HG02885 (cell line): ENCODE data around the gene PRSS33.

Source experiments
- ATAC-seq: cut with Tn5 transposase; IDR thresholded peaks from one replicate; pipeline ENCODE4 v1.9.1; 2021; ENCODE audit warnings: mild to moderate bottlenecking; ENCODE audit not compliant: unreplicated experiment, poor library complexity

The PRSS33 gene

DNA sequence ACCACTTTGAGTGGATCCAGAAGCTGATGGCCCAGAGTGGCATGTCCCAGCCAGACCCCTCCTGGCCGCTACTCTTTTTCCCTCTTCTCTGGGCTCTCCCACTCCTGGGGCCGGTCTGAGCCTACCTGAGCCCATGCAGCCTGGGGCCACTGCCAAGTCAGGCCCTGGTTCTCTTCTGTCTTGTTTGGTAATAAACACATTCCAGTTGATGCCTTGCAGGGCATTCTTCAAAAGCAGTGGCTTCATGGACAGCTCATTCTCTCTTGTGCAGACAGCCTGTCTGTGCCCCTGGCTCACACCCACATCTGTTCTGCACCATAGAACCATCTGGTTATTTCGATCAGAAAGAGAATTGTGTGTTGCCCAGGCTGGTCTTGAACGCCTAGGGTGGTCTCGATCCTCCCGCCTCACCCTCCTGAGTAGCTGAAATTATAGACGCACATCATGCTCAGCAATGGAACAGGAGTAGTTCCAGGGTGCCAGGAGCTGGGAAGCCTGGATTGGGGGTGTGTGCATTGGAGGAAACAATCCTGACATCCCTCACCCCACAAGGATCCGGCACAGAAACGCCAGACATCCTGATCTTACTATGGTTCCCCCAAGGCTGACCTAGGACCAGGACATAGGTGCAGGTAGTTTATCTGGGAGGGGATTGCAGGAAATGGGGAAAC is 34.3 kb upstream of the PRSS33 start:
- ATAC-seq, result no peak

DNA sequence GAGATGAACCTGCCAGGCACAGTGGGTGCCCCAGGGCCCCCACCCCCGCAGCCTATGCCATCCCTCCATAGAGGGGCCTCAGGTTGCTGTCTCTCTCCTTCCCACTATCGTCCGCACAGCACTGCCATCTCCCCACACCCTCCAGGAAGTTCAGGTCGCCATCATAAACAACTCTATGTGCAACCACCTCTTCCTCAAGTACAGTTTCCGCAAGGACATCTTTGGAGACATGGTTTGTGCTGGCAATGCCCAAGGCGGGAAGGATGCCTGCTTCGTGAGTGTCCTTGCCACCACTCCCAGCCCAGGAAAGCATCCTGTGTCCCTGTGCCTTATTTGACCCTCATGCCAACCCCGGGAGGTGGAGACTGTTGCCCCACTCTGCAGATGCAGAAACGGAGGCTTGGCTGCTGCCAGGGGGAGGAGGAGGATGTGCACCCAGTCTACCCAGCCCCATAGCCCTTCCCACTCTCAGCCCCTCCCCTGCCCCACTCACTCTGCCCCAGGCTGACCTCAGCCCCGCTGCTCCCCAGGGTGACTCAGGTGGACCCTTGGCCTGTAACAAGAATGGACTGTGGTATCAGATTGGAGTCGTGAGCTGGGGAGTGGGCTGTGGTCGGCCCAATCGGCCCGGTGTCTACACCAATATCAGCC is 33.6 kb upstream of the PRSS33 start:
- ATAC-seq, result no peak

DNA sequence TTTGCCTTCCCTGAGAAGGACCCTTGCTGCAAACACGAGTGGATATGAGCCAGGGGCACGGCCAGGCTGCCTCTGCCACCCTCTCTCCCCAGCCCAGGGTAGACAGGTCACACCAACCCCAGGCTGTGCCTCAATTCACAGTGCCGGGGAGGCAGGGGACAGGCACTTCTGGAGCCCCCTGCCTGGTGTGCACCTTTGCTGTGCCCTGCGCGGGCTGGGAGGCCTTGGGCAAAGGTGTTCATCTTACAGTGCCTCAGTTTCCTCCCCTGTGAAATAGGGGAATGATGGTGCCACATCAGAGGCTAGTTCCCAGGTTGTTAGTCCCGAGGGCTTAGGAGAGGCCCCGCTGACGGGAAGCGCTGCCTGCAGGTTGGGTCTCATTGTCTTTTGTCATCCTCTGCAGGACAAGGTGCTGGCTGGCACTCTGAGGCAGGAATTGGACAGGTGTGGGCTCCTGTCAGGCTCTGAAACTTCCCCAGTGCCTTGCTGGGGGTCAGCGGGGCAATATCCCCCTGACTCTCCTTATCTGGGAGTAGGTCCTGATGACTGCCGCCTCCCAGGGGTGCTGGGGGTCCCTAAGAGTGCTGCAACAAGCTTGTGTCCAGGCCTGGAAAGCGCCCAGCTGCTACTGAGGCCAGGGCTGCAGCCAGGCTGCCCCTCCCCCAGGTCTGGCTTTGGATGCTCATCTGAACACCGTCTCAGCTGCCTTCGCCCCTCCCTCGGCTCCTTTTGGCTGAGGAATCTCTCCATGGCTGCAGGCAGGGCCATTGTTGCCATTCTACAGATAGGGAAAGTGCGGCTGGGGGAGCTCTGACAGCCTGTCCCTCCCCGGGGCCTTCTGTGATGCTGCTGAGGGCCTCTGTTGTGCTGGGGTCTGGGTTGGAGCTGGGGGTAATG is 32.8 kb upstream of the PRSS33 start:
- ATAC-seq, result no peak

DNA sequence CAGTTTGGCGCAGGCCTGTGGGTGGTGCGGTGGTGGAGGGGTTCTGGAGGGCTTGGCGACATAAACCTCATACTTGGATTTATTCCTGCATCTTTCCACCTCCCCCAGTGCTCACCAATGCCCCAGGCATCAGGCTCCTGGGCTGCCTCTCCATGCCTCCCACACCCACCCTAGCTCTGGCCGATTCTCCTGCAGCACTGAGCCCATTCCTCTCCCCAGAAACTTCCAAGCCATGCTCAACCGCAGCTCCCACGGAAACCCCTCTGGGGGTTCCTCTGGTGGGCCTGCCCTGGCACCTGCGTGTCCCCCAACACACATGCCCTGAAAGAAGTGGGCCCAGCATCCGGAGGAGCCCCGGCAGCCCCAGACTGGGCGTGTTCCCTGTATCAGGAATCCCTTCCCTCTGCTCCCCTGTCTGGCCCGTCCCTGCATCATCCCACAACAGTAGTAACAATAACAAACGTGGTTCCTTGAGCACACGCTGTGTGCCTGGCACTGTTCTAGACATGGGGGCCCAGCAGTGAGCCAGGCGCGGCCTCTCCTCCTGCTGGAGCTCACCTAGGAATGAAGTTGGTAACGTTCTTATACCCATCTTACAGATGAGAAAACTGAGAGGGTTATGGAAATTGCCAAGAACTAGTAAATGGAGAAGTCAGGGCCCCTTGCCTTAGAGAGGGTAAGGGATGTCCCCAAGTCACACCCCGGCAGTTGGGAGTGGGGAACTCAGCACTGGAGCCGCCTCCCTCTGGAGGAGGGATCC is 32.0 kb upstream of the PRSS33 start:
- no peak for ATAC-seq

DNA sequence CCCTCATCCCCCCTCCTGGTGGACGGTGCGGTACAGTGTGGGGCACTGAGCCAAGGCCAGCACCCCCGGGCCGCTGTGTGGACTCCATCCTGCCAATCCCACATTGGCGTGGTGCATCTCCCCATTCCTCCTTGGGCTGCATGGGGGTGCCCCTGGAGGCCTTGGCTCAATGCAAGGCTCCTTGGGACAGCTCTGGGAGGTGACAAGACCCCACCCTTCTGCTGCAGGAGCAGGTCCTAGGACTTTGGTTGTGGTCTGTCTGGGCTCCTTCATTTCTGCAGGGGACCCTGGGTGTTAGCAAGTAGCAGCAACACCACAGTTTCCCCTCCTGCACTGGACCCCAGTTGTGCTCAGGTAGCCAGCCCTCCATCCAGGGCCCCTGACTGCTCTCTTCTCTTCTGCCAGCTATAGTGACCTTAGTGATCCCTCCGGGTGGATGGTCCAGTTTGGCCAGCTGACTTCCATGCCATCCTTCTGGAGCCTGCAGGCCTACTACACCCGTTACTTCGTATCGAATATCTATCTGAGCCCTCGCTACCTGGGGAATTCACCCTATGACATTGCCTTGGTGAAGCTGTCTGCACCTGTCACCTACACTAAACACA is 31.0 kb upstream of the PRSS33 start:
- no peak for ATAC-seq

DNA sequence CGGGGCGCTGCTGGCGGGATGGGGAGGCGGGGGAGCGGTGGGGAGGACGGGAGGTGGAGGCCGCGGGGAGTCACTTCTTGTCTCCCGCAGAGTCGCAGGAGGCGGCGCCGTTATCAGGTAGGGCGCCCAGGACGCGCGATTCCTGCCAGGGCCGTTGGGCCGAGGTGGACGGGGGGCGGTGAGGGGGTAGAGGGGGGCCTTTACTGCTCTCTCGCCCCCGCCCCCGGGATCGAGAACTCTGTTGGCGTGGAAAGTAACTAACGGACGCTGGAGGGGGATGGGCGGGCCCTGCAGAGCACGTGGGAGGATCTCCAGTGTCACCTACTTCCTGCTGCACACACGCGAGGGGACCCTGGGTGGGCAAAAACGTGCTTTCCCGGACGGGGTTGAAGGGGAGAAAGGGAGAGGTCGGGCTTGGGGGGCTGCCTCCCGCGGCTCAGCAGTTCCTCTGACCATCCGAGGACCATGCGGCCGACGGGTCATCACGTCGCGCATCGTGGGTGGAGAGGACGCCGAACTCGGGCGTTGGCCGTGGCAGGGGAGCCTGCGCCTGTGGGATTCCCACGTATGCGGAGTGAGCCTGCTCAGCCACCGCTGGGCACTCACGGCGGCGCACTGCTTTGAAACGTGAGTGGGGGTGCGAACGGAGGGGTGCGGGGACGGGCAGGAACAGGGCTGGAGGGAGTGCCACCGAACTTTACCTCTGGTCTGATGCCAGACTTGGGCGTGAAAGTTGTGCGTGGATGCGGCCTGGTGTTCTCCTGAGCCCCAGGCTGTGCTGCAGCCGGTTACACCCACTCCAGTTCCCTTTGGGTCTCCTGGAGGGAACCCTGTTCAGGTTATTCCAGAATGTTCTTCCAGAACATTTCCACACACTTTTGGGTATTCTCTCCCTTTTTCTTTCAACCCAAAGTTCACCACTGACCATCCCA is 30.2 kb upstream of the PRSS33 start:
- no peak for ATAC-seq

DNA sequence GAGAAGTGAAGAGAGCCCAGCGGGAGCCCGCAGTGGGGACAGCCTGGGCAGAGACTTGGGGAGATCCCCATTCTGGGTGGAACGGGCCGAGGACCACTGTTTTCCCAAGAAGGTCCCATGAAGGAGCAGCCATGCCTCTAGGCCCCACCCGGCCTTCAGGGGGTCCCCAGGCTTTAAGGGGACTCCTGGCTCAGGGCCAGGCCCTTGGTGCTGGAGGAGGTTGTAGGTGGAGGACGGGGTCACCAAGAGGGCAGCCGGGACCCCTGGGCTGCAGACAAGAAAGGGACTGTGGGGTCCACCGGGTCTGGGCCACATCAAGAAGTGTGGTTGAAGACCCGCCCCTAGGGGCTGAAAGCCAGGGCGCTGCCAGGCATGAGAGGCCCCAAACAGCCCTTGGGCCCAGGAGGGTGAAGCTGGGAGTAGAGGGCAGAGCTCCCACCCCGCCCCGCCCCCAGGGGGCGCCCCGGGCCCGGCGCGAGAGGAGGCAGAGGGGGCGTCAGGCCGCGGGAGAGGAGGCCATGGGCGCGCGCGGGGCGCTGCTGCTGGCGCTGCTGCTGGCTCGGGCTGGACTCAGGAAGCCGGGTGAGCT is 29.5 kb upstream of the PRSS33 start, which contains the start of gene PRSS21:
PRSS21 (plus strand) TSS at position 487 of the 589 bp plus-strand sequence; CDS start at position 519, 32 bp downstream.
- ATAC-seq, result no peak

DNA sequence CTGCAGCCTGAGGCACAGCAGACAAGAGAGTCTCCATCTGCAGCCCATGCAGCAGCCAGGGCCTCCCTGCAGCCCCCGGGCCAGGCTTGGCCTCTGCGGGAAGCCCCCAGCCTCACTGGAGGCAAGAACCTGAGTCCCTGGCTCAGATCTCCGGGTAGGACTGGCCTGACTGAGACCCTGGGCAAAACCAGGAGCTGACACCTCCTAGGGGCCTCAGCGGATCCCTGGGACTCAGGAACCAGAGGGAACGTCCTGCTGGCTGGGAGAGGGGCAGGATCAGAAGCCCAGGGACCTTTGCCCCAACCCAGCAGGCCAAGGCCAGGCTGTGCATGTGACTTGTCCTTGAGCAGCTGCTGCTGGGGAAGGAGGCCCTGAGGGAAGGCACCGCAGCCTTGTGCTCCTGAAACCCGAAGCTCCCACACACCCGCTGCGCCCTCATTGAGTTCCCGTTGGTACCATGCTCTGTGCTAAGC is 28.0 kb upstream of the PRSS33 start:
- ATAC-seq, result no peak

DNA sequence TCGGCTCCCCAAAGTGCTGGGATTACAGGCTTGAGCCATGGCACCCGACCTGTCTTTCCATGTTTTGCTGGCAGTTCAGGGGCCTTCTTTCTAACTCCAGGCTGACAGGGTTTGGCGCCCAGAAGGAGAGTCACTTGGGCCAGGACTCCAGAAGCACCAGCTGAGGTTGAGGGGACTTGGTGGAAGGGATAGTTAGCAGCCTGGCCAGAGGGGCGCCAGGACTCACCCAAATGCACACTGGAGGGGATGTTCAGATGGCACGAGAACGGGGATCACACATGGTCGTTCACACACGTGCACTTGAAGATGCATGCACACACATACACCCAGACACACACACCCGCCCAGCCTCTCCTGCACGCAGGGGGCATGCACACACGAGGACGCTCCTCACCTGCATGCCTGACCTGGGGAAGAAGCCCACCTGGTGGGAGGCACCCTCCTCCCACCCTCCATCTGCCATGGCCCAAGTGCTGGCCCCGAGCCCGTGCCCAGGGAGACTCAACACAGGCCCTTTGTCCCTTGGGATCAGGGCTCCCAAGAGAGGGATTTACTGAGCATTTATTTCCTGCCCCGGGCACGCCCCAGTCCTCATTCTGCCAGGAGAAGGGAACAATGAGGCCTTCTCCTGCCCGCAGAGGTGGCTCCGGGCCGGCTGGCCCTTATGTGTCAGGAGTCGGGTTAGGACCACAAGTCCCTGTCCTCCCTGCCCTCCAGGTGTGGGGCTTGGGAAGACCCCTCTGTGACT is 27.4 kb upstream of the PRSS33 start:
- ATAC-seq, result no peak

DNA sequence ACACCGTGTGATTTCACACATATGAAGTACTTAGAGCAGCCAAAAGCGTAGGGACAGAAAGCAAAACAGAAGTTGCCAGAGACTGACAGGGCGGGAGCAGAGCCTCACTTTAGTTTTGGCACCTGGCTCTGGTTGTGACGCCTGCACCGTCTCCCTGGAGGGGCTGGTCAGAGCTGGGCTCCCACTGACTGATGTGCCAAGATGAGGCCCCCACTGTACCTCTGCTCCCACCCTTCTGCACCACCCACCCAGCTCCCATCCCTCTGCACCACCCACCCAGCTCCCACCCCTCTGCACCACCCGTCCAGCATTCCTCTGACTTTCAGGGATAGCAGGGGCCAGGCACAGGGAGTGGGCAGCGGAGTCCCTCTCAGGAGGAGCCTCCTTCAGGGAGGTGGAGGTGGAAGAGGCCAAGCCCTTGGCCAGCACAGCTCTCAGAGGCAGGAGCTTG is 26.4 kb upstream of the PRSS33 start:
- ATAC-seq, result no peak

DNA sequence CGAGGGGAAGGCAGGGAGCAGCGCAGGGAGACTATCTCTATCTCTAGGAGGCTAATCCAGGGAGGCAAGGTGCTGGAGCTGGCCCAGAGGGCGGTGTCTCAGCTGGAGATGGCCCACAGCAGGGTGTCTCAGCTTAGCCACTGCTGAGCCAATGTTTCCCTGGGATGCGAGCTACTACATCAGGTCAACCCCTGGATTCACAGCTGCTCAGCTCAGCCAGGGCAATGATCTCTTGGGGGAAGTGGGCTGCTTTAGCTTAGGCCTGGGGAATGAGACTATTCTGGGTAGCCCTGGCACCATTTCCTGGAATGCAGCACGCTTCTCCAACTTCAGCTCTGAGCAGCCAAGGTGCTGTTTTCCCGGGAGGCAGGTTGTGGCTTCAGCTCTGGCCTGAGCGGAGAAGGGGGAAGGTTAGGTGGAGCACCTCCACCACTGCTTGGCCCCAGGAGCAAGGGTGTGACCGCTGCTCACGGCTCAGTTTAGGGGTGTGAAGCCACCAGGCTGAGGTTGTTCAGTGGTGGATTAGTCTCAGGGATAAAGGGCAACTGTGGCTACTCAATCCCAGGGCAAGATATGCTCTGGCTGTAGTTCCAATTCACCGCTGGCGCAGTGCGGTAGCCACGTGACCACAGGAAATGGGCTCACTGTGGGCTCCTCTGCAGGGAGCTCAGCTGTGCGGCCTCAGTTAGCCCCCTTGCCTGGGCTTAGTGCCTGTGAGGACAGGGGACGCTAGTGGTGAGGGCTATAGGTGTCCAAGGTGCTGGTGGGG is 24.5 kb upstream of the PRSS33 start:
- ATAC-seq, result no peak

DNA sequence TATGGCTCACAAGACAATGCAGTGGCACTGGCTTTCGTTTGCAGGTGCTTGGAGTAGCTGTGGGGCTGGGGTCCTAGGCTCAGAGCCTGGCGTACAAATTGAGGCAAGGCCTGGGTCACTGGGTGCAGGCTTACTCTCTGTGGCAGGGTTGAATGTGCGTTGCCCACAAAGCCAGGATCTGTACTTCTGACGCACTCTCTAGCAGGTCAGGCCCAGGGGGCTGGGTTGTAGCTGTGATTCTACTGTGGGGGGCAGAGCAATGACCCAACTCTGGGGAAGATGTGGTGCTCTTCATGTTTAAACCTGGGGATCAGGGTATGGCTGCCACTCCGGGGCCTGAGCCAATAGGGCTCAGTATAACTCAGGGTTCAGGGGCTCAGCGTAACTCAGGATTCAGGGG is 23.3 kb upstream of the PRSS33 start:
- ATAC-seq, result no peak

DNA sequence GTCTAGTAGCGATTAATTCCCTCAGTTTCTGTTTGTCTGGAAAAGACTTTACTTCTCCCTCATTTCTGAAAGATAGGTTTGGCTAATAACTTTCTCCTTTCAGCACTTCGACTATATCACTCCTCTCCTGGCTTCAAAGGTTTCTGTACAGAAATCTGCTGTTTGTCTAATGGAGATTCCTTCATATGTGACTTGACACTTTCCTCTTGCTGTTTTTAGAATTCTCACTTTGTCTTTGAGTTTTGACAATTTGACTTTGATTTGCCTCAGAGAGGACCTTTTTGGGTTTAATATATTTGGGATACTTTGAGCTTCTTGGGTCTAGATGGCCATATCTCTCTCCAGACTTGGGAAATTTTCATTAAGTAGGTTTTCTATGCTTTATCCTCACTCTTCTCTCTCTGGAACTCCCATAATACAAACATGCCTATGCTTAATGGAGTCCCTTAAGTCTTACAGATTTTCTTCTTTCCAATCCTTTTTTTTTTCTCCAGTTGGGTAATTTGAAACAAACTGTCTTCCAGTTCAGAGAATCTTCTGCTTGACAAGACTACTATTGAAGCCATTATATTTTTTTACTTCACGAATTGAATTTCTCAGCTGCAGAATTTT is 21.9 kb upstream of the PRSS33 start:
- ATAC-seq, result no peak

DNA sequence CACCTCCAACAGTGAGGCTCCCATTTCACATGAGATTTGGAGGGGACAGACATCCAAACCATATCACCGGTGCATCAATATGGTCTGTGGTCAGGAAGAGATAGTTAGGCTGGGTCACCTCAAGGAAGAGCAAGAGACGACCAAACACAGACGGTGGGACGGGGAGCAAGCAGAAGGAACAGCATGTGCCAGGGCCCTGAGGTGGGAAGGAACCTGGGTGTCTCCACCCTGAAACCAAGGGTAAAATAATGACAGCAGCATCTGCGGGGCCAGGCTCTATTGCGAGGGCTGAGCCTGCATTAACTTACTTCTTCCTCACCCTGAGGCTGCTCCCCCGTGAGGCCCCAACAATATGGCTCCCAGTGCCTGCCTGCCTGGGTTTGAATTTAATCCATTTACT is 20.8 kb upstream of the PRSS33 start:
- ATAC-seq, result no peak

DNA sequence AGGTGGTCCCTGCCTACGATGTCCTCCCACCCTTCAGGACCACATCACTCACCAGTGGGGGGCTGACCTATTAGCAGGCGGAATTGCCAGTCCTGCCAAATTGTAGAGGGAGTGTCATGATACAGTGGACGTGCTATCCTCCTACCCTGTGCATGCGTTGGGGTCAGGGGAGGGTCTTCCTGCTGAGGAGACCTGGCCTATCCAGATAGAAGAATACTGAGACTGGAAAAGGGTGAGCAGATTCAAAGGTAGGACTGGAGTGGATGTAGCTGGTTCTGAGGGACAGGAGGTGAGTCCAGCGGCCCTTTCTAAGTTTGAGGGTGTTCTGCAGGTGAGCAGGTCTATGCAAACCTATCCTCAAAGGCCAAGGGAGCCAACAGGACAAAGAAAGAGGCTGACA is 18.9 kb upstream of the PRSS33 start:
- no peak for ATAC-seq

DNA sequence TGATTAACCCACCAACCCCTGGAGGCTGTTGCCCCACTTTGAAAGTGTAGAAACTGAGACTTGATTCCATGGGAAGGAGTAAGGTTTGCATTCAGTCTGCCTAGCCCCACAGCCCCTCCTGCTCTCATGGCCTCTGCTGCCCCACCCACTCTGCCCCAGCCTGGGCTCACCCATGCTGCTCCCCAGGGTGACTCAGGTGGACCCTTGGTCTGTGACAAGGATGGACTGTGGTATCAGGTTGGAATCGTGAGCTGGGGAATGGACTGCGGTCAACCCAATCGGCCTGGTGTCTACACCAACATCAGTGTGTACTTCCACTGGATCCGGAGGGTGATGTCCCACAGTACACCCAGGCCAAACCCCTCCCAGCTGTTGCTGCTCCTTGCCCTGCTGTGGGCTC is 17.4 kb upstream of the PRSS33 start:
- ATAC-seq, result no peak
